ENCODE results near the gene CTNND1.

DNA sequence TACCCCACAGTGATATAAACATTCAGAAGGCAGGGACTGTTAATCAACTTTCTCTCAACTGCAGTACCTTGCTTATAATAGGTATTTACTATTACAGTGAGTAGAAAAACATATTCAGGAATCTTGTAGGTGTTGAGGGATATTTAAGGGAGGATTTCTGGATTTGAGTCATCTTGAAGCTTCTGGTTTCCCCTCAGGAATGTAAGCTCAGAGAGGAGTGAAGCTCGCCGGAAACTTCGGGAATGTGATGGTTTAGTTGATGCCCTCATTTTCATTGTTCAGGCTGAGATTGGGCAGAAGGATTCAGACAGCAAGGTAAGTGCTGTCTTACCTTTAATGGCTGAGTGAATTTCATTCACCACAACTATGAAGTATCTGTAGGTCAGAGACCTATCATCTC lies 42.9 kb downstream of the CTNND1 start:
- TF ChIP-seq CTCF (conservative IDR thresholded peaks at IDR 0.05; ENCODE audit: low read depth, low read length) = no peak
- no peak for TF ChIP-seq POLR2A (IDR thresholded peaks at IDR 0.05; ENCODE audit: low read depth, low read length)
- TF ChIP-seq RAD21 (IDR thresholded peaks at IDR 0.05; ENCODE audit: low read length) = no peak
- TF ChIP-seq FOS (IDR thresholded peaks at IDR 0.05; ENCODE audit: low read depth, low read length) = no peak
- TF ChIP-seq MXI1 (IDR thresholded peaks at IDR 0.05; ENCODE audit: borderline replicate concordance, low read depth, low read length) = no peak
- TF ChIP-seq ELK1 (IDR thresholded peaks at IDR 0.05; ENCODE audit: borderline replicate concordance, low read depth, low read length) = no peak
- TF ChIP-seq USF2 (IDR thresholded peaks at IDR 0.05; ENCODE audit: low read depth, low read length) = no peak
- TF ChIP-seq RFX5 (IDR thresholded peaks at IDR 0.05; ENCODE audit: low read depth, low read length) = no peak
- TF ChIP-seq CEBPB (IDR thresholded peaks at IDR 0.05; ENCODE audit: low read depth, low read length) = no peak
- TF ChIP-seq NFE2L2 (IDR thresholded peaks at IDR 0.05; ENCODE audit: low read depth, low read length) = no peak
- TF ChIP-seq RCOR1 (IDR thresholded peaks at IDR 0.05; ENCODE audit: insufficient replicate concordance, low read length) = no peak
- no peak for TF ChIP-seq CHD1 (IDR thresholded peaks at IDR 0.05; ENCODE audit: low read depth, low read length)
- no peak for TF ChIP-seq BHLHE40 (IDR thresholded peaks at IDR 0.05; ENCODE audit: low read depth, low read length)
- TF ChIP-seq SMC3 (IDR thresholded peaks at IDR 0.05; ENCODE audit: low read depth, low read length) = no peak

Data from IMR-90 (cell line).